Nucleus accumbens (tissue), 56 donors: ENCODE data around the gene DRAP1.

Source experiments
- DNase-seq, 56 donors: peaks; one replicate each; lab custom pipeline; 2025; lab: John Stamatoyannopoulos, UW

DRAP1 gene

GRCh38 chr11:65954771-65955170 is 35.5 kb downstream of the DRAP1 start:
- DNase-seq = no peak

- no peak for DNase-seq
Measured at GRCh38 chr11:65958291-65958690, 39.1 kb downstream of the DRAP1 start.

DNA sequence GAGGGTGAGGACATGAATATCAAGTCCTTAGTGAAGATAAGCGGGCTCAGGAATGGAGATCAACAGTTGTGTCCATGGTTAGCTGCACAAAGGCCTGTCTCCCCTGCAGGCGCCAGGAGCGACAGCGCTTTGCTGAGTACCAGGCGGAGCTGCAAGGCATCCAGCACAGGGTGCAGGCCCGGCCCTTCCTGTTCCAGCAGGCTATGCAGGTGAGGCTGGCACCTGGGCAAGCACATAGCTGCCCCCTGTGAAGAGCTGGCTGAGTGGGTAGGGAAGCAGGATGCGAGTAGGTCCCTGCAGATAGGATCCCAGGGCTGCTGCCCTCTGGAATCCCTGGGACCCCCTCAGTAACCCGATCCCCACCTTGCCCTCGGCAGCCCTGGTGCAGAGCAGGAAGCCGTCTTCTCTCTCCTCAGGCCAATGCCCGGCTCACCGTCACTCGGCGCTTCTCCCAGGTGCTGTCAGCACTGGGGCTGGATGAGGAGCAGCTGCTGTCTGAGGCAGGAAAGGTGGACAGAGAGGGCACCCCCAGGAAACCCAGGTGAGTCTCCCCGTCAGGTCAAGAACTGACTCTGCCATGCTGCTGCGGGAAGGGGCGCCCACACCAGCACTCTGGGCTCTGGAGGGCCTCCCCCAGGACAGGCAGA is 39.7 kb downstream of the DRAP1 start:
- no peak for DNase-seq

GRCh38 chr11:65960824-65961266 is 41.6 kb downstream of the DRAP1 start:
- peak in 1 of 56 donors; percentile 21 for DNase-seq

- DNase-seq = peak; percentile 45 to 98 (median 95)
Measured at GRCh38 chr11:65961267-65962140, 42.3 kb downstream of the DRAP1 start, which contains the start of gene SART1. Gene SART1 (plus strand): TSS chr11:65961734. CDS start chr11:65961781, 47 bp downstream.

DNA sequence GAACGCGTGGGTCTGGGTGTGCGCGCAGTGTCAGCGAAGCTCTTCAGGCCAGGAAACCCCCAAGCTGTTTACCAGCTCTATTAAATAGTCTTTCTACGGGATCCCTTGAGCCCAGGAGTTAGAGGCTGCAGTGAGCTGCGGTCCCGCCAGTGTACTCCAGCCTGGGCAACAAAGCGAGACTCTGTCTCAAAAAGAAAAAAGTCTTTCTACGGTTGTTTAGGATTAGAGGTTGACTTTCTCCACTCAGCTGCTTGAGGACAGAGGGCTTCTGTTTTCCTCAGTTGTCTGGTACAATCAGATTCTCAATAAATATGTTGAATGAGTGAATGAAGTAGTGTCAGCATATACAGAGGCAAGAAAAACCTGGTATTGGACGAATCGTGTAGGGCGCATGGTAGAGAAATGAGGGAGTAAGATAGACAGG is 42.9 kb downstream of the DRAP1 start:
- DNase-seq = no peak

- no peak for DNase-seq
Measured at GRCh38 chr11:65964906-65965305, 45.7 kb downstream of the DRAP1 start.

DNA sequence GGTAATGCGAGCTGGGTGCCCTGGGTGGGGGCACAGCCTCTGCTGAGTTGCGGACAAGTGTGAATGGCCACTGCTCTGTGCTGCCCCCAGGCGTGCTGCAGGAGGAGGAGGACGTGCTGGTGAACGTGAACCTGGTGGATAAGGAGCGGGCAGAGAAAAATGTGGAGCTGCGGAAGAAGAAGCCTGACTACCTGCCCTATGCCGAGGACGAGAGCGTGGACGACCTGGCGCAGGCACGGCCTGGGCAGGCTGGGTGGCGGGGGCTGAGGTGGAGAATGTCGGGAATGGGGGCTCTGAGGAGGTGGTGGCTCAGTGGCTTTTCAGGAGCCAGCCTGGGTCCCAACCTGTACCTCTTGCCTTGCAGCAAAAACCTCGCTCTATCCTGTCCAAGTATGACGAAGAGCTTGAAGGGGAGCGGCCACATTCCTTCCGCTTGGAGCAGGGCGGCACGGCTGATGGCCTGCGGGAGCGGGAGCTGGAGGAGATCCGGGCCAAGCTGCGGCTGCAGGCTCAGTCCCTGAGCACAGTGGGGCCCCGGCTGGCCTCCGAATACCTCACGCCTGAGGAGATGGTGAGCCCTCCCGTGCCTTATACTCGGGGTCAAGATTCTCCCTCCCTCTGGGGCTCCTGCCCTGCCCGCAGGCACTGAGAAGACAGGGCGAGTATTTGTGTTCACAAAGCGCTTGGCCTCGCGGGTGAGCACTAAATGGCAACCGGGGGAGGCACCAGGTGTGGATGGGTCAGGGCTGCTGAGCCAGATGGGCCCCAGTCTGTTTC is 46.9 kb downstream of the DRAP1 start:
- DNase-seq = no peak

DNA sequence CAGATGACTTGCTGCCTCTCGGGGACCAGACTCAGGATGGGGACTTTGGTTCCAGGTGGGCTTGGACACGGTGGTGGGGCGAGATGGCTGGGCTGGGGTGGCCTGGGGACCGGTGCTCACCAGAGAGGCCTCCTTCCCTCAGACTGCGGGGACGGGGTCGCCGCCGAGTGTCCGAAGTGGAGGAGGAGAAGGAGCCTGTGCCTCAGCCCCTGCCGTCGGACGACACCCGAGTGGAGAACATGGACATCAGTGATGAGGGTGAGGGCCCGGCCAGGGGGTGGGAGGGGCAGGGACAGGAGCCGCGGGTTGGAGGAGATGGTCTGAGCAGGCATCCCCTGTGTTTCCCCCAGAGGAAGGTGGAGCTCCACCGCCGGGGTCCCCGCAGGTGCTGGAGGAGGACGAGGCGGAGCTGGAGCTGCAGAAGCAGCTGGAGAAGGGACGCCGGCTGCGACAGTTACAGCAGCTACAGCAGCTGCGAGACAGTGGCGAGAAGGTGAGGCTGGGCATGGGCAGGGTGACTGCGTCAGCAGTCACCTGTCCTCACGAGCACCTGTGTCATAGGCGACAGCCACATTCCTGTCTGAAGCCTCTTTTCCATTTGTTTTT is 48.2 kb downstream of the DRAP1 start:
- no peak for DNase-seq

DNA sequence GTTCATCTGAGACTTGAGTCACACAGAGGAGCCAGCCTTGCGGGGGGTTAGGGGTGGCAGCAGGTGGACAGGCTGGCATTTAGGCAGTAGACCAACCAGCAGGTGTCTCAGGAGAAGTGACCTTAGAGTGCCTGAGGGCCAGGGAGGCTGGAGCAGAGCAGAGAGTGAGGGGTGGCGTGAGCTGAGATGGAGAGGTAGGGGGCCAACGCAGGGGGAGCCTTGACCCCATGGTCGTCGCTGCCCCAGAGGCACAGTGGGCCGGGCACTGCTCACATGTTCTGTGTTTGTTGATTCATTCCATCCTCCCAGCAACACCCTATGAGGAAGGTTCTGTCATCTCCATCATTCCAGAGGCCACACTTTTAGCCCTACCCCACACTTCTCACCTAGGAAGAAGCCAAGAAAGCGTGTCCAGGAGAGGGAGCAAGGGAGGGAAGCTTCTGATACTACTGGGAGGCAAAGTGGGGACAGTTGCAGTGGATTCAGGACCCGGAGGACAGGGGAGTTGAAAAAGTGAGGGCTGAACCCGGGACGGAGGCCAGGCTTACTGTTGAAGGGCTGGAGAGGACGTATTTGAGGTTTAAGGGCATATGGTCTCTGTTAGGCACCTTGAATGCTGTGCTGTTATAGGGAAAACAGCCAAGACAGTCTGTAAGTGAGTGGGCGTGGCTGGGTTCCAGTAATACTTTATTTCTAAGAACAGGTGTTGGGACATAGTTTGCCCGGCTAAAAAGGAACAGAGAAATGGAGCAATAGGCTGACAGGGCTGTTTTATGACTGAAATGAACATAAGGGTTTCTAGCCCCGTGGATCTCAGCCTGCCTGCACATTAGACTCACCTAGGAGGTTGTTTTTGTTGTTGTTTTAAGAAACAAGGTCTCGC is 49.6 kb downstream of the DRAP1 start:
- DNase-seq = no peak
